ENCODE data around the gene RPUSD1.

RPUSD1 gene

GRCh38 chr16:799948-800833, 12.0 kb upstream of the RPUSD1 start, which contains the start of gene GNG13:
Gene GNG13 (minus strand): TSS chr16:800734. CDS start chr16:799077, 1,657 bp downstream.
- H3F3A ChIP-seq (ENCODE audit: insufficient read depth, low read length), result no peaks in the 10 kb centered on the region
- H3K9me2 ChIP-seq (ENCODE audit: low read depth, low read length), result no peaks in the 10 kb centered on the region
- no peak for TF ChIP-seq EZH2 (IDR thresholded peaks at IDR 0.05; ENCODE audit: borderline replicate concordance, low read length)
- no peaks in the 10 kb centered on the region for H3K4me1 ChIP-seq (ENCODE audit: insufficient read depth, low read length, severe bottlenecking)
- H3K36me3 ChIP-seq (ENCODE audit: insufficient read depth, low read length), result peaks cover 22% of the 10 kb centered on the region
- H3K27ac ChIP-seq (ENCODE audit: low read depth, low read length, poor library complexity, severe bottlenecking), result no peak within 1 kb of the TSS
- H4K20me1 ChIP-seq (ENCODE audit: insufficient read depth, low read length), result no peaks in the 10 kb centered on the region
- H2AFZ ChIP-seq (ENCODE audit: low read length), result no peak within 1 kb of the TSS
- peaks cover 13% of the 10 kb centered on the region; the same call in 1 of the 2 replicates for H3K27me3 ChIP-seq (ENCODE audit: insufficient read depth, low read length)
- H3K9ac ChIP-seq (ENCODE audit: low read length), result no peak within 1 kb of the TSS
- no peaks in the 10 kb centered on the region for H3K79me2 ChIP-seq (ENCODE audit: insufficient read depth, low read length)
- no peak within 1 kb of the TSS for H3K4me3 ChIP-seq (ENCODE audit: low read depth, low read length, poor library complexity, severe bottlenecking)
- H3K4me2 ChIP-seq (ENCODE audit: low read length), result no peak within 1 kb of the TSS
- H3K9me3 ChIP-seq (ENCODE audit: low read length), result no peaks in the 10 kb centered on the region

GRCh38 chr16:799111-799947, 11.1 kb upstream of the RPUSD1 start:
- Histone ChIP-seq H3K9me3 (ENCODE audit: low read length) (no peaks in the 10 kb centered on the region), H3F3A (ENCODE audit: insufficient read depth, low read length) (no peaks in the 10 kb centered on the region), H3K27me3 (ENCODE audit: insufficient read depth, low read length) (peaks cover 13% of the 10 kb centered on the region; the same call in 1 of the 2 replicates), H3K4me2 (ENCODE audit: low read length) (no peak overlapping the region), H3K4me1 (ENCODE audit: insufficient read depth, low read length, severe bottlenecking) (no peaks in the 10 kb centered on the region), H3K4me3 (ENCODE audit: low read depth, low read length, poor library complexity, severe bottlenecking) (no peak overlapping the region), H3K9me2 (ENCODE audit: low read depth, low read length) (no peaks in the 10 kb centered on the region), H3K27ac (ENCODE audit: low read depth, low read length, poor library complexity, severe bottlenecking) (no peak overlapping the region), H3K79me2 (ENCODE audit: insufficient read depth, low read length) (no peaks in the 10 kb centered on the region), H3K9ac (ENCODE audit: low read length) (no peak overlapping the region), H2AFZ (ENCODE audit: low read length) (no peak overlapping the region), H3K36me3 (ENCODE audit: insufficient read depth, low read length) (peaks cover 22% of the 10 kb centered on the region), H4K20me1 (ENCODE audit: insufficient read depth, low read length) (no peaks in the 10 kb centered on the region)
- TF ChIP-seq EZH2 (IDR thresholded peaks at IDR 0.05; ENCODE audit: borderline replicate concordance, low read length), result no peak

GRCh38 chr16:798666-799065, 10.5 kb upstream of the RPUSD1 start:
- H4K20me1 ChIP-seq (ENCODE audit: insufficient read depth, low read length), result no peaks in the 10 kb centered on the region
- H3K27ac ChIP-seq (ENCODE audit: low read depth, low read length, poor library complexity, severe bottlenecking), result no peak overlapping the region
- no peak overlapping the region for H2AFZ ChIP-seq (ENCODE audit: low read length)
- H3K4me2 ChIP-seq (ENCODE audit: low read length), result no peak overlapping the region
- H3K4me1 ChIP-seq (ENCODE audit: insufficient read depth, low read length, severe bottlenecking), result no peaks in the 10 kb centered on the region
- no peaks in the 10 kb centered on the region for H3K9me2 ChIP-seq (ENCODE audit: low read depth, low read length)
- no peaks in the 10 kb centered on the region for H3K9me3 ChIP-seq (ENCODE audit: low read length)
- no peak overlapping the region for H3K9ac ChIP-seq (ENCODE audit: low read length)
- peaks cover 23% of the 10 kb centered on the region for H3K36me3 ChIP-seq (ENCODE audit: insufficient read depth, low read length)
- no peaks in the 10 kb centered on the region for H3F3A ChIP-seq (ENCODE audit: insufficient read depth, low read length)
- no peak overlapping the region for H3K4me3 ChIP-seq (ENCODE audit: low read depth, low read length, poor library complexity, severe bottlenecking)
- H3K79me2 ChIP-seq (ENCODE audit: insufficient read depth, low read length), result no peaks in the 10 kb centered on the region
- no peak for TF ChIP-seq EZH2 (IDR thresholded peaks at IDR 0.05; ENCODE audit: borderline replicate concordance, low read length)
- no peak for TF ChIP-seq CTCF (IDR thresholded peaks at IDR 0.05; ENCODE audit: low read length)
- H3K27me3 ChIP-seq (ENCODE audit: insufficient read depth, low read length), result peaks cover 13% of the 10 kb centered on the region; the same call in 1 of the 2 replicates

- H2AFZ ChIP-seq (ENCODE audit: low read length), result no peak overlapping the region
- H3K79me2 ChIP-seq (ENCODE audit: insufficient read depth, low read length), result no peaks in the 10 kb centered on the region
- no peak overlapping the region for H3K4me3 ChIP-seq (ENCODE audit: low read depth, low read length, poor library complexity, severe bottlenecking)
- H3K27me3 ChIP-seq (ENCODE audit: insufficient read depth, low read length), result peaks cover 11% of the 10 kb centered on the region; the same call in 1 of the 2 replicates
- peaks cover 30% of the 10 kb centered on the region for H3K36me3 ChIP-seq (ENCODE audit: insufficient read depth, low read length)
- H3K9me2 ChIP-seq (ENCODE audit: low read depth, low read length), result no peaks in the 10 kb centered on the region
- H3K27ac ChIP-seq (ENCODE audit: low read depth, low read length, poor library complexity, severe bottlenecking), result no peak overlapping the region
- no peak overlapping the region for H3K4me2 ChIP-seq (ENCODE audit: low read length)
- TF ChIP-seq EZH2 (IDR thresholded peaks at IDR 0.05; ENCODE audit: borderline replicate concordance, low read length) (no peak), CTCF (IDR thresholded peaks at IDR 0.05; ENCODE audit: low read length) (no peak)
- H3F3A ChIP-seq (ENCODE audit: insufficient read depth, low read length), result no peaks in the 10 kb centered on the region
- H3K9me3 ChIP-seq (ENCODE audit: low read length), result no peaks in the 10 kb centered on the region
- no peaks in the 10 kb centered on the region for H3K4me1 ChIP-seq (ENCODE audit: insufficient read depth, low read length, severe bottlenecking)
- no peaks in the 10 kb centered on the region for H4K20me1 ChIP-seq (ENCODE audit: insufficient read depth, low read length)
- no peak overlapping the region for H3K9ac ChIP-seq (ENCODE audit: low read length)
Measured at GRCh38 chr16:797686-798085, 9.5 kb upstream of the RPUSD1 start.

Measured in OCI-LY1 (cell line).